Mucosa of rectum (tissue), 2 donors: ENCODE data around the gene CTAGE1.

Source experiments
- H3K27ac ChIP-seq, 2 donors: one replicate each; pipeline ENCODE4 v1.7.0; 2013; ENCODE audit warnings: inconsistent platforms in 2 of 2, low read depth in 2 of 2, low read length in 2 of 2
- H3K27me3 ChIP-seq, 2 donors: one replicate each; pipeline ENCODE4 v1.7.0; 2013; ENCODE audit warnings: low read length in 2 of 2; ENCODE audit not compliant: control insufficient read depth in 2 of 2, insufficient read depth in 2 of 2
- H3K36me3 ChIP-seq, 2 donors: one replicate each; pipeline ENCODE4 v1.7.0; 2013; ENCODE audit warnings: low read length in 2 of 2; ENCODE audit not compliant: control insufficient read depth in 2 of 2, insufficient read depth in 2 of 2
- H3K4me1 ChIP-seq, 2 donors: one replicate each; pipeline ENCODE4 v1.7.0; 2013; ENCODE audit warnings: low read length in 2 of 2, mild to moderate bottlenecking in 1 of 2; ENCODE audit not compliant: control insufficient read depth in 2 of 2, insufficient read depth in 2 of 2
- H3K4me3 ChIP-seq, 2 donors: one replicate each; pipeline ENCODE4 v1.7.0; 2013; ENCODE audit warnings: low read length in 2 of 2
- H3K9ac ChIP-seq, 2 donors: one replicate each; pipeline ENCODE4 v1.7.0; 2013; ENCODE audit warnings: low read length in 2 of 2, low read depth in 1 of 2, mild to moderate bottlenecking in 1 of 2
- H3K9me3 ChIP-seq, 2 donors: one replicate each; pipeline ENCODE4 v1.7.0; 2013; ENCODE audit warnings: low read length in 2 of 2; ENCODE audit not compliant: control insufficient read depth in 2 of 2
- donor health status: healthy.
- donor health status: Normal muscosa, but diverticular disease.

Gene CTAGE1

GRCh38 chr18:22439447-22439846 is 21.7 kb upstream of the CTAGE1 start:
- no peak overlapping the region for H3K4me3 ChIP-seq
- no peaks in the 10 kb centered on the region for H3K36me3 ChIP-seq
- no peak overlapping the region for H3K27ac ChIP-seq
- no peaks in the 10 kb centered on the region for H3K9me3 ChIP-seq
- H3K4me1 ChIP-seq = no peaks in the 10 kb centered on the region
- no peak overlapping the region for H3K9ac ChIP-seq
- H3K27me3 ChIP-seq = no peaks in the 10 kb centered on the region

GRCh38 chr18:22436136-22436535 is 18.4 kb upstream of the CTAGE1 start:
- Histone ChIP-seq H3K4me3 (no peak overlapping the region), H3K4me1 (no peaks in the 10 kb centered on the region), H3K27me3 (no peaks in the 10 kb centered on the region), H3K27ac (no peak overlapping the region), H3K36me3 (no peaks in the 10 kb centered on the region), H3K9ac (no peak overlapping the region), H3K9me3 (no peaks in the 10 kb centered on the region)

GRCh38 chr18:22434973-22435608 is 17.4 kb upstream of the CTAGE1 start:
- H3K9ac ChIP-seq = no peak overlapping the region
- no peak overlapping the region for H3K27ac ChIP-seq
- no peak overlapping the region for H3K4me3 ChIP-seq
- no peaks in the 10 kb centered on the region for H3K36me3 ChIP-seq
- H3K4me1 ChIP-seq = no peaks in the 10 kb centered on the region
- H3K27me3 ChIP-seq = no peaks in the 10 kb centered on the region
- H3K9me3 ChIP-seq = no peaks in the 10 kb centered on the region

GRCh38 chr18:22433956-22434355 is 16.2 kb upstream of the CTAGE1 start:
- Histone ChIP-seq H3K27ac (no peak overlapping the region), H3K36me3 (no peaks in the 10 kb centered on the region), H3K4me1 (no peaks in the 10 kb centered on the region), H3K9ac (no peak overlapping the region), H3K9me3 (no peaks in the 10 kb centered on the region), H3K27me3 (no peaks in the 10 kb centered on the region), H3K4me3 (no peak overlapping the region)

- Histone ChIP-seq H3K27me3 (no peaks in the 10 kb centered on the region), H3K9me3 (no peaks in the 10 kb centered on the region), H3K27ac (no peak overlapping the region), H3K9ac (no peak overlapping the region), H3K4me1 (no peaks in the 10 kb centered on the region), H3K36me3 (no peaks in the 10 kb centered on the region), H3K4me3 (no peak overlapping the region)
Measured at GRCh38 chr18:22432657-22433137, 15.0 kb upstream of the CTAGE1 start.

- Histone ChIP-seq H3K4me1 (no peaks in the 10 kb centered on the region), H3K36me3 (no peaks in the 10 kb centered on the region), H3K4me3 (no peak overlapping the region), H3K9ac (no peak overlapping the region), H3K27ac (no peak overlapping the region), H3K27me3 (no peaks in the 10 kb centered on the region), H3K9me3 (no peaks in the 10 kb centered on the region)
Measured at GRCh38 chr18:22429564-22429963, 11.8 kb upstream of the CTAGE1 start.

GRCh38 chr18:22428672-22429071 is 11.0 kb upstream of the CTAGE1 start:
- Histone ChIP-seq H3K4me1 (no peaks in the 10 kb centered on the region), H3K27ac (no peak overlapping the region), H3K9me3 (no peaks in the 10 kb centered on the region), H3K4me3 (no peak overlapping the region), H3K9ac (no peak overlapping the region), H3K27me3 (no peaks in the 10 kb centered on the region), H3K36me3 (no peaks in the 10 kb centered on the region)

- H3K27me3 ChIP-seq = no peaks in the 10 kb centered on the region
- no peaks in the 10 kb centered on the region for H3K4me1 ChIP-seq
- no peak overlapping the region for H3K27ac ChIP-seq
- H3K9me3 ChIP-seq = no peaks in the 10 kb centered on the region
- H3K36me3 ChIP-seq = no peaks in the 10 kb centered on the region
- no peak overlapping the region for H3K4me3 ChIP-seq
- no peak overlapping the region for H3K9ac ChIP-seq
Measured at GRCh38 chr18:22427822-22428549, 10.3 kb upstream of the CTAGE1 start.

- no peaks in the 10 kb centered on the region for H3K9me3 ChIP-seq
- H3K27me3 ChIP-seq = no peaks in the 10 kb centered on the region
- no peaks in the 10 kb centered on the region for H3K4me1 ChIP-seq
- H3K27ac ChIP-seq = no peak overlapping the region
- H3K4me3 ChIP-seq = no peak overlapping the region
- no peaks in the 10 kb centered on the region for H3K36me3 ChIP-seq
- H3K9ac ChIP-seq = no peak overlapping the region
Measured at GRCh38 chr18:22424565-22424963, 6.8 kb upstream of the CTAGE1 start.

GRCh38 chr18:22423878-22424564 is 6.3 kb upstream of the CTAGE1 start:
- Histone ChIP-seq H3K4me1 (no peaks in the 10 kb centered on the region), H3K9ac (no peak overlapping the region), H3K9me3 (no peaks in the 10 kb centered on the region), H3K4me3 (no peak overlapping the region), H3K36me3 (no peaks in the 10 kb centered on the region), H3K27ac (no peak overlapping the region), H3K27me3 (no peaks in the 10 kb centered on the region)
